GM12891 (cell line): ENCODE measurements around the gene CKS1B.
A peak's percentile ranks its signal among the peaks of the same experiment; 100 is the strongest.

Source experiments
- DNase-seq: peaks from one replicate; pipeline ENCODE4 v3.0.0; 2011; ENCODE audit warnings: low spot score; ENCODE audit not compliant: insufficient read length
- FAIRE-seq: peaks from 2 replicates; lab custom pipeline; 2011; peaks lifted over from hg19 to GRCh38; lab: Jason Lieb, UNC
- PAX5 ChIP-seq: IDR thresholded peaks from 2 replicates; pipeline ENCODE4 v1.6.1; 2011; ENCODE audit warnings: low read length, moderate library complexity, mild to moderate bottlenecking; ENCODE audit not compliant: insufficient read depth, severe bottlenecking
- POLR2A ChIP-seq: IDR thresholded peaks from 2 replicates; pipeline ENCODE4 v1.6.1; 2011; ENCODE audit warnings: low read depth, low read length, control low read depth
- POLR2AphosphoS5 ChIP-seq: IDR thresholded peaks from 2 replicates; pipeline ENCODE4 v1.6.1; 2011; ENCODE audit warnings: low read depth, low read length, control low read depth
- POU2F2 ChIP-seq: IDR thresholded peaks from 2 replicates; pipeline ENCODE4 v1.6.1; 2011; ENCODE audit warnings: low read depth, mild to moderate bottlenecking, control low read depth, low read length, moderate library complexity
- SPI1 ChIP-seq: IDR thresholded peaks from 2 replicates; pipeline ENCODE4 v1.6.1; 2011; ENCODE audit warnings: low read depth, low read length, control low read depth
- TAF1 ChIP-seq: IDR thresholded peaks from 2 replicates; pipeline ENCODE4 v1.6.1; 2011; ENCODE audit warnings: low read depth, low read length, control low read depth

Gene CKS1B

DNA sequence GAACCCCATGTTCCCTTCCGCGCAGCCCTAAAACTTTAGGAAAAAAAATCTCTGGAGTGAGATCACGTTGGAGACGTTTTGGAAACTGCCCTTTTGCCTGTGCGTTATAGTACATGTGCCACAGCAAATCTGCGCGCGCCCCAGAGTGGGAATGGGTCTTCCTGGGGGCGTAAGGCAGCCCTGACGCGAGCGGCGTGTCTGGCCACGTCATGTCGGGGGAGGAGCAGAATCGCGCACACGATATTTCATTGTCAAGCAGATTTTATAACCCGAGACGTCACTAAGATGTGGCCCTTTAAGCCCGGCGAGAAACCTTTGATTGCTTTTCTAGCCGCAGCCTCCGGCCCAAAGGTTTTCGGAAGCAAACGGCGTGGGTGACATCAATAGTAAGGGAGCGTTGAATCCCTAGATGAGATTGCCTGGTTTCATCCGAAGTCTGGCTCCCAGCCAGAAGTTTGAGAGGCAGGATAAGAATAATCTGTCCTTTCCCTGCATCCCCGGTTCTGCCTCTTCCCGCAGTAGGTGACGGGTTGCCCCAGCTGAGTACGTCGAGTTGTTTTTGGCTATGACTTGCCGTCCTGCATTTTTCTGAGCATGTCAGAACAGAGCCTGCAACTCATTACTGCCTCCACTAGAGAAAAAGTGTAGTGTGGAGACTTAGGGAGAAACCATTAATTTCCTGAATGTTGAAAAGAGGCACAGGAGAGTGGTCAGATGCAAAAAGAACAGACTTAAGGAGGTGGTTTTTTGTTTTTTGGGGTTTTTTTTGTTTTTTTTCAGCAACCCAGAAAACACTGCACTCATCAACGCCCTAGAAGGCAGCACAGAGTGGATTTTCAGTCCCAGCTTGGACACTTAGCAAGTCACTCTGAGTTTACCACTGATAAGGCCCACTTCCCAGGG is 37.1 kb upstream of the CKS1B start:
- DNase-seq (peak; percentile 66), FAIRE-seq (no peak)
- TF ChIP-seq TAF1 (peak; percentile 61; the same call in 1 of the 2 replicates), POLR2A (0 out of 2 replicates have a peak, but pooled peaks have one; percentile 36), POU2F2 (no peak)

DNA sequence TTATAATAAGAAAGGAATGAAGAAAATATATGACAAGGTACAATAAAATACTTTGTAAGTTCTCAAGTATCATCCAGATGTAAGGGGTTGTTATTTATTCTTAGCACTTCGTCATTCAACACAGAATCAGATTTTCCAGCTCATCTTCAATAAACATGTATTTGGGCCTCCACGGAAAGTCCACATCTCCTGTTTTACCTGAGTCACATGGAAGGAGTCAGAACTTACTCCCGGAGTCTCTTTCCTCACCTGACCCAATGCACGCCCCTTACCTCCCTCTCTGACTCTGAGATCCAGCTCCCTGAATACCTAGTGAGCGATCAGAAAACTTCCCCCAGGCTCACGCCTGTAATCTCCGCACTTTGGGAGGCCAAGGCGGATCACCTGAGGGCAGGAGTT is 36.5 kb upstream of the CKS1B start:
- no peak for TF ChIP-seq POLR2AphosphoS5
- no peak for TF ChIP-seq PAX5
- no peak for TF ChIP-seq POLR2A
- DNase-seq: no peak
- no peak for FAIRE-seq

- no peak for TF ChIP-seq POLR2A
- TF ChIP-seq PAX5: no peak
- no peak for TF ChIP-seq TAF1
- TF ChIP-seq POLR2AphosphoS5: no peak
- peak; percentile 35 for TF ChIP-seq SPI1
- TF ChIP-seq POU2F2: no peak
- no peak for FAIRE-seq
- DNase-seq: no peak
Observed at GRCh38 chr1:154938604-154939399, 35.7 kb upstream of the CKS1B start.

GRCh38 chr1:154940213-154940560 is 34.3 kb upstream of the CKS1B start:
- no peak for FAIRE-seq
- no peak for DNase-seq
- TF ChIP-seq PAX5 (no peak), SPI1 (peak; percentile 12; the same call in 1 of the 2 replicates), POLR2AphosphoS5 (0 out of 2 replicates have a peak, but pooled peaks have one; percentile 7)

DNA sequence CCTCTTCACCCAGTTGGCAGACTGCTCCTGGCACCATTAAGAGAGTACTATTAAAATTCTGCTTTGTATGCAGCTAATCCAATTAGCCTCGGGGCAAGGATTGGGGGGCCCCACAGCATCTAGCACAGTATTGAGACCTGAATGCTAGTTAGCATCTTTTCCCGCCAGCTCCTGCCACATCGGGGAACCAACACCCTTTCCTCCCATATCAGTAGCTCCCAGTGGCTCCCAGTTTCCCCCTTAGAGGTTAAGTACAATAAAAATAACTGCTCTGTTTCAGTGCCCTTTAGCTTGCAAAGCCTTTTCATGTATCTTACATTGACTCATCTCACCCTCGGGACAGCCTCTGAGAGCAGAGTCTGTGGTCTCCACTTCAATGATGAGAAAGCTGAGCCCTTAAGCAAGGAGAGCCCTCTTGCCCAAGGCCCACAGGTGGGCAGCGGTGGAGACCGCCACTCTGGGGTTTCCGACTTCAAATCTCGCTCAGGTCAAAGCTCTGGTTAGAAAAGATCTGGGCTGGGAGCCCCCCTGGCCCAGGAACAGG is 33.8 kb upstream of the CKS1B start:
- FAIRE-seq: no peak
- TF ChIP-seq TAF1: no peak
- no peak for TF ChIP-seq POLR2AphosphoS5
- TF ChIP-seq PAX5: no peak
- no peak for TF ChIP-seq SPI1
- TF ChIP-seq POU2F2: no peak; the same call in 1 of the 2 replicates
- no peak for TF ChIP-seq POLR2A
- no peak for DNase-seq

GRCh38 chr1:154941333-154942013 is 33.0 kb upstream of the CKS1B start:
- DNase-seq (no peak), FAIRE-seq (no peak)
- TF ChIP-seq POLR2AphosphoS5 (no peak), POLR2A (no peak), POU2F2 (no peak; the same call in 1 of the 2 replicates), PAX5 (no peak), TAF1 (no peak), SPI1 (no peak)

DNA sequence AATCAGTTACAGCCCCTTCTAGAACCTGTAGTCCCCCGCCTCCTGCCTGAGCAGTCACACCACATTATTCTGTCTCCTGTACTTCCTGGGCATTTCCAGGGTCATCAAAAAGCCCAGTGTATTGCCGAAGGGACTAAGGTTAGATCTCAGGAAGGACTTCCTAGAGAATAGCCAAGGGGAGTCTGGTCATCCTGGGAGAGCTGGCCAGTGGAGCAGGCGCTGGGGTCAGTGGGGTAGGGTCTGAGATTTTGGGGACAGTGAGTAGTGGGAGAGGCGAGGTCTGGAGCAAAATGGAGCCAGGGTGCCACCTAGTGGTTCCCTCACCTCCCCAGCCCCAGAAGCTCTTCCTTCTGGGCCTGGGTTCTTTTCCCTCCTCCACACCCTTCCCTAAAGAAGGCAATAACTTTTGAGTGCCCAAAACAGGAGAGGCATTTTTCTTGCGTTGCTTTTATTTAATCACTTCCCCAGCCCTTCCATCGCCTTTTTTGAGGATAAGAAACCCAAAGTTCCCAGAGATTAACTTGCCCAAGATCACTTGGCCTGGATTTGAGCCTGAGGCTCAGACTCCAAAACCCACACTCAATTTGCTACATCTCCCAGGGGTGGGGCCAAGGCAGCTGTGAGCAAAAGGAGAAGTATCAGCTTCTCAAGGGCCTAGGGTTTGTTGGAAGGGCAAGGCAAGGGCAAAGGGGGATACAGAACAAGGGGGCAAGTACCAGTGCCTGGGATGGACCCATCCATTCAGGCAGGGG is 30.7 kb upstream of the CKS1B start:
- peak; percentile 63 for FAIRE-seq
- no peak for DNase-seq

GRCh38 chr1:154944401-154945159 is 29.9 kb upstream of the CKS1B start:
- TF ChIP-seq SPI1: no peak
- TF ChIP-seq POU2F2: peak; percentile 98
- DNase-seq (no peak), FAIRE-seq (no peak)

More for the DNA sequence above, 30.7 kb upstream of the CKS1B start:
- TF ChIP-seq TAF1: no peak
- no peak for TF ChIP-seq PAX5
- TF ChIP-seq POLR2A: no peak
- no peak for TF ChIP-seq SPI1
- TF ChIP-seq POU2F2: no peak
- no peak for TF ChIP-seq POLR2AphosphoS5
